MCF 10A (cell line): Measurements from ENCODE around the gene EGFL7. TPM values are rescaled to one million over a fixed set of nuclear protein-coding genes. Genes with fewer than 3 reads are reported as not detected.
"Not testable (repeated sequence)": the region's sequence is repeated elsewhere in the genome, so short reads cannot be mapped to it uniquely, and the experiment has no call there.

Source experiments
- BruUV-seq: library from RNA; stranded (reverse); fragments of 400-500 nt; replicated peaks from 2 replicates; lab custom pipeline; 2021; lab: Mats Ljungman, UMichigan
- CTCF ChIA-PET: fragments of 300-600 bp; sonication (Branson Sonifier 250); formaldehyde crosslinking; extraction: SDS; loops from one replicate; lab custom pipeline; 2021; ENCODE audit warnings: antibody characterized with exemption, inconsistent platforms; lab: Yijun Ruan, JAX
- POLR2A ChIA-PET: fragments of 300-600, 350-650 bp; sonication (Branson Sonifier 250); formaldehyde crosslinking; extraction: SDS; loops from one replicate; lab custom pipeline; 2020; ENCODE audit warnings: antibody characterized with exemption, inconsistent platforms; lab: Yijun Ruan, JAX
- DNase-seq: peaks from one replicate; pipeline ENCODE4 v3.0.0-alpha.2; 2018; ENCODE audit not compliant: unreplicated experiment
- H3K27ac Mint-ChIP-seq: one replicate; pipeline ENCODE4 v1.8.0; 2022; ENCODE audit warnings: mild to moderate bottlenecking, low read depth, mixed read lengths; ENCODE audit not compliant: unreplicated experiment
- H3K27me3 Mint-ChIP-seq: one replicate; pipeline ENCODE4 v1.8.0; 2022; ENCODE audit warnings: mixed read lengths; ENCODE audit not compliant: insufficient read depth, unreplicated experiment
- H3K36me3 Mint-ChIP-seq: one replicate; pipeline ENCODE4 v1.8.0; 2022; ENCODE audit warnings: mild to moderate bottlenecking, moderate library complexity, mixed read lengths; ENCODE audit not compliant: insufficient read depth, unreplicated experiment
- H3K4me1 Mint-ChIP-seq: one replicate; pipeline ENCODE4 v1.8.0; 2022; ENCODE audit warnings: mixed read lengths; ENCODE audit not compliant: insufficient read depth, unreplicated experiment
- H3K4me3 Mint-ChIP-seq: one replicate; pipeline ENCODE4 v1.8.0; 2022; ENCODE audit warnings: mild to moderate bottlenecking, moderate library complexity, mixed read lengths; ENCODE audit not compliant: unreplicated experiment
- H3K9me3 Mint-ChIP-seq: one replicate; pipeline ENCODE4 v1.8.0; 2022; ENCODE audit warnings: mixed read lengths; ENCODE audit not compliant: unreplicated experiment
- intact Hi-C: fragments of 100-400 bp; cut with micrococcal nuclease; formaldehyde crosslinking; loops from 2 replicates; pipeline ENCODE4 v1.14.1; 2022
- total RNA-seq: library from RNA; stranded (reverse); gene quantifications from 2 replicates; pipeline ENCODE4 v1.2.3, GENCODE V29; 2022
- TF ChIP-seq, protein P1 (sequence below): fragments of 200-600 bp; IDR thresholded peaks from one replicate; pipeline ENCODE4 v1.8.0; 2022; ENCODE audit warnings: antibody characterized with exemption, mild to moderate bottlenecking; ENCODE audit not compliant: unreplicated experiment

Gene EGFL7
- total RNA-seq, 1 experiment from 2014 or later = 3.9 TPM

- no peak overlapping the region for H3K27ac Mint-ChIP-seq
- intact Hi-C loops = no loop called here
- no peaks in the 10 kb centered on the region for H3K27me3 Mint-ChIP-seq
- peaks cover 6% of the 10 kb centered on the region for H3K36me3 Mint-ChIP-seq
- ChIA-PET POLR2A (interaction anchor here (1.2 kb wide), 1 partner anchor 140 kb away, joined by 4 read pairs; no protein-coding TSS in a partner anchor), CTCF (interaction anchor here (0.6 to 8.5 kb wide), 6 partner anchors 12 to 169 kb away, joined by 3 to 280 read pairs (median 3); no protein-coding TSS in a partner anchor)
- peaks cover 14% of the 10 kb centered on the region for H3K4me1 Mint-ChIP-seq
- no TSS peak for BruUV-seq
- TF ChIP-seq, protein P1, sequence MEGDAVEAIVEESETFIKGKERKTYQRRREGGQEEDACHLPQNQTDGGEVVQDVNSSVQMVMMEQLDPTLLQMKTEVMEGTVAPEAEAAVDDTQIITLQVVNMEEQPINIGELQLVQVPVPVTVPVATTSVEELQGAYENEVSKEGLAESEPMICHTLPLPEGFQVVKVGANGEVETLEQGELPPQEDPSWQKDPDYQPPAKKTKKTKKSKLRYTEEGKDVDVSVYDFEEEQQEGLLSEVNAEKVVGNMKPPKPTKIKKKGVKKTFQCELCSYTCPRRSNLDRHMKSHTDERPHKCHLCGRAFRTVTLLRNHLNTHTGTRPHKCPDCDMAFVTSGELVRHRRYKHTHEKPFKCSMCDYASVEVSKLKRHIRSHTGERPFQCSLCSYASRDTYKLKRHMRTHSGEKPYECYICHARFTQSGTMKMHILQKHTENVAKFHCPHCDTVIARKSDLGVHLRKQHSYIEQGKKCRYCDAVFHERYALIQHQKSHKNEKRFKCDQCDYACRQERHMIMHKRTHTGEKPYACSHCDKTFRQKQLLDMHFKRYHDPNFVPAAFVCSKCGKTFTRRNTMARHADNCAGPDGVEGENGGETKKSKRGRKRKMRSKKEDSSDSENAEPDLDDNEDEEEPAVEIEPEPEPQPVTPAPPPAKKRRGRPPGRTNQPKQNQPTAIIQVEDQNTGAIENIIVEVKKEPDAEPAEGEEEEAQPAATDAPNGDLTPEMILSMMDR = peak; percentile 46
- H3K9me3 Mint-ChIP-seq = no peaks in the 10 kb centered on the region
- H3K4me3 Mint-ChIP-seq = no peak overlapping the region
- DNase-seq = peak; percentile 51
Observed at GRCh38 chr9:136629879-136630661, 32.6 kb upstream of the EGFL7 start.

DNA sequence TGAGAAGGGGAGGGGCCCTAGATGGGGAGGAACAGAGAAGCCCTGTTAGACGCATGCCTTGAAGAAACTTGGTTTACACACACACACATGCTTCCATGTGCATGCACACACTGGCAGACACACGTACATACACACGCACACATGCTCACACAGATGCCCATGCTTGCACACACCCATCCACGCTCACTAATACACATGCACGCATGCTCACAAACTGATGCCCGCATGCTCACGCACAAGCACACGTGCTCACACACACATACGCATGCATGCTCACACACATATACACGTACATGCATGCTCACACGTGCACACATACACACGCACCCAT is 32.1 kb upstream of the EGFL7 start:
- Mint-ChIP-seq H3K4me3 (no peak overlapping the region), H3K27me3 (no peaks in the 10 kb centered on the region), H3K9me3 (no peaks in the 10 kb centered on the region), H3K27ac (no peak overlapping the region), H3K36me3 (peaks cover 2% of the 10 kb centered on the region), H3K4me1 (peaks cover 15% of the 10 kb centered on the region)
- no peak for DNase-seq
- TF ChIP-seq, protein P1 = no peak
- no TSS peak for BruUV-seq
- ChIA-PET CTCF (interaction anchor here (0.8 to 8.5 kb wide), 2 partner anchors 13 to 143 kb away, joined by 4 to 280 read pairs; no protein-coding TSS in a partner anchor), POLR2A (interaction anchor here (1.2 kb wide), 1 partner anchor 141 kb away, joined by 4 read pairs; no protein-coding TSS in a partner anchor)
- intact Hi-C loops = no loop called here

- no peaks in the 10 kb centered on the region for H3K27me3 Mint-ChIP-seq
- TF ChIP-seq, protein P1 = peak; percentile 82
- peaks cover 6% of the 10 kb centered on the region for H3K36me3 Mint-ChIP-seq
- CTCF ChIA-PET = interaction anchor here (0.5 to 1.4 kb wide), 18 partner anchors 9 to 239 kb away, joined by 3 to 54 read pairs (median 3); no protein-coding TSS in a partner anchor
- peak; percentile 78 for DNase-seq
- H3K9me3 Mint-ChIP-seq = no peaks in the 10 kb centered on the region
- no peak overlapping the region for H3K4me3 Mint-ChIP-seq
- peaks cover 11% of the 10 kb centered on the region for H3K4me1 Mint-ChIP-seq
- H3K27ac Mint-ChIP-seq = no peak overlapping the region
- POLR2A ChIA-PET = interaction anchor here (0.7 to 1.2 kb wide), 4 partner anchors 63 to 207 kb away, joined by 3 to 11 read pairs (median 4); no protein-coding TSS in a partner anchor
- intact Hi-C loops = loop anchor here (1.0 kb wide), 1 partner anchor 143 kb away; no protein-coding TSS in a partner anchor
- no TSS peak for BruUV-seq
Observed at GRCh38 chr9:136631038-136632000, 31.4 kb upstream of the EGFL7 start.

GRCh38 chr9:136632072-136632471 is 30.6 kb upstream of the EGFL7 start:
- H3K9me3 Mint-ChIP-seq, DNase-seq, H3K27ac Mint-ChIP-seq, intact Hi-C loops, H3K36me3 Mint-ChIP-seq, H3K27me3 Mint-ChIP-seq, BruUV-seq, H3K4me3 Mint-ChIP-seq: not testable (repeated sequence)
- ChIA-PET CTCF (interaction anchor here (0.5 to 1.4 kb wide), 15 partner anchors 9 to 239 kb away, joined by 3 to 54 read pairs (median 3); no protein-coding TSS in a partner anchor), POLR2A (interaction anchor here (1.0 to 1.2 kb wide), 2 partner anchors 62 to 146 kb away, joined by 4 to 11 read pairs; no protein-coding TSS in a partner anchor)
- peaks cover 11% of the 10 kb centered on the region for H3K4me1 Mint-ChIP-seq

DNA sequence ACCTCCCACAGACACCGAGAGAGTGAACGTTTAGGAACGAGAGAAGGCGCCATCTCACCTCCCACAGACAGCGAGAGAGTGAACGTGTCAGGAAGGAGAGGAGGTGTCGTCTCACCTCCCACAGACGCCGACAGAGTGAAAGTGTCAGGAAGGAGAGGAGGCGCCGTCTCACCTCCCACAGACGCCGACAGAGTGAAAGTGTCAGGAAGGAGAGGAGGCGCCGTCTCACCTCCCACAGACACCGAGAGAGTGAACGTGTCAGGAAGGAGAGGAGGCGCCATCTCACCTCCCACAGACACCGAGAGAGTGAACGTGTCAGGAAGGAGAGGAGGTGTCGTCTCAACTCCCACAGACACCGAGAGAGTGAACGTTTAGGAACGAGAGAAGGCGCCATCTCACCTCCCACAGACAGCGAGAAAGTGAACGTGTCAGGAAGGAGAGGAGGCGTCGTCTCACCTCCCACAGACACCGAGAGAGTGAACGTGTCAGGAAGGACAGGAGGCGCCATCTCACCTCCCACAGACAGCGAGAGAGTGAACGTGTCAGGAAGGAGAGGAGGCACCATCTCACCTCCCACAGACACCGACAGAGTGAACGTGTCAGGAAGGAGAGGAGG is 30.1 kb upstream of the EGFL7 start:
- ChIA-PET POLR2A (interaction anchor here (0.6 to 1.0 kb wide), 2 partner anchors 61 to 142 kb away, joined by 3 to 4 read pairs; no protein-coding TSS in a partner anchor), CTCF (interaction anchor here (1.4 to 2.7 kb wide), 4 partner anchors 7 to 148 kb away, joined by 10 to 54 read pairs (median 14); no protein-coding TSS in a partner anchor)
- H3K36me3 Mint-ChIP-seq, DNase-seq, H3K27me3 Mint-ChIP-seq, H3K9me3 Mint-ChIP-seq, H3K4me3 Mint-ChIP-seq, intact Hi-C loops, BruUV-seq, H3K27ac Mint-ChIP-seq: not testable (repeated sequence)
- peaks cover 11% of the 10 kb centered on the region for H3K4me1 Mint-ChIP-seq
